ENCODE data around the gene RAD51B.

Gene RAD51B

DNA sequence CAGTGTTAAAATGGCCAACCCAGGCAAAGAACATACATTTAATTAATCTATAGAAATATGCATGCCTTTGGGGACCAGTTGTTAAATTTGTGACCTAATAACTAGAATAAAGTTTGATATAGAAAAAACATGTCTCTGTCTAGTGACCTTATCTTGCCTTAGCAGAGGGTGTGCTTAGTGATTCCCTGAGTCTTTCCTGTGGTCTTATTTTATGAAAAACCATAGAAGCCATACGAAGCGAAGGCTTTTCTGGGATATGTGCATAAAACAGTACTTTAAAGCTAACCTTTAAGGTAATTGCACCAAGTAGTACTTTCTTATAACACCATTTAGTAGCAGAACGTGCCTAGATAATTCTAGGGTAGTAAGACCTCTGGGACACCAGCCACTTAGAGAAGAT, 593.9 kb downstream of the RAD51B start:
- Histone ChIP-seq H3K9ac (ENCODE audit: insufficient read length, low read depth) (no peak overlapping the region), H3K4me3 (ENCODE audit: insufficient read length, low read depth) (no peak overlapping the region), H3K4me1 (ENCODE audit: insufficient read depth, insufficient read length) (no peaks in the 10 kb centered on the region), H3K36me3 (ENCODE audit: insufficient read depth, insufficient read length, low read length) (no peaks in the 10 kb centered on the region), H3K9me3 (ENCODE audit: insufficient read depth, low read length) (no peaks in the 10 kb centered on the region), H3K27me3 (ENCODE audit: insufficient read depth, insufficient read length) (no peaks in the 10 kb centered on the region)
- DNase-seq (ENCODE audit: low read depth, low spot score), result no peak
- TF ChIP-seq ZNF274 (IDR thresholded peaks at IDR 0.05; ENCODE audit: low read depth, low read length), result no peak
- no peak for TF ChIP-seq SUZ12 (IDR thresholded peaks at IDR 0.05; ENCODE audit: extremely low read depth, insufficient read depth, insufficient read length)
- no peak for TF ChIP-seq YY1 (IDR thresholded peaks at IDR 0.05; ENCODE audit: insufficient read depth, insufficient read length)

GRCh38 chr14:68414121-68414520, 594.5 kb downstream of the RAD51B start:
- no peak for DNase-seq (ENCODE audit: low read depth, low spot score)
- Histone ChIP-seq H3K4me1 (ENCODE audit: insufficient read depth, insufficient read length) (no peaks in the 10 kb centered on the region), H3K9ac (ENCODE audit: insufficient read length, low read depth) (no peak overlapping the region), H3K9me3 (ENCODE audit: insufficient read depth, low read length) (no peaks in the 10 kb centered on the region), H3K27me3 (ENCODE audit: insufficient read depth, insufficient read length) (no peaks in the 10 kb centered on the region), H3K4me3 (ENCODE audit: insufficient read length, low read depth) (no peak overlapping the region), H3K36me3 (ENCODE audit: insufficient read depth, insufficient read length, low read length) (no peaks in the 10 kb centered on the region)
- TF ChIP-seq ZNF274 (IDR thresholded peaks at IDR 0.05; ENCODE audit: low read depth, low read length), result no peak
- TF ChIP-seq SUZ12 (IDR thresholded peaks at IDR 0.05; ENCODE audit: extremely low read depth, insufficient read depth, insufficient read length), result no peak
- TF ChIP-seq YY1 (IDR thresholded peaks at IDR 0.05; ENCODE audit: insufficient read depth, insufficient read length), result no peak

DNA sequence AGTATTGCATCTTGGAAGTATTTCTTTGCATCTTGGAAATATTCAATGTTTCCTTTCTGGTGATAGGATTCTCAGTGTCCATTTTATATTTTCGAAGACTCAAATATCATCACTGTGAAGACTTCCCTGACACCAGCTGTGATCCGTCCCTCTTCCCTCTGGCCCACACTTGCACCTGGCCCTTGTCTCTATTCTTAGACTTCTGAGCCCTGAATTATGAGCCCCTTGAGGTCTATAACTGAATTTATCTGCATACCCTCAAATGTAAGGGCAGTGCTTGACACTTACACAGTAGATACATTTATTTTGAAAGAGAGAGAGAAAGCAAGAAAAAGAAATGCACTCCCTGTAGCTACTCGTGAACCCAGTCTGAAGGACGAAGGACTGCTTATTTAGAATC, 596.6 kb downstream of the RAD51B start:
- Histone ChIP-seq H3K36me3 (ENCODE audit: insufficient read depth, insufficient read length, low read length) (no peaks in the 10 kb centered on the region), H3K27me3 (ENCODE audit: insufficient read depth, insufficient read length) (no peaks in the 10 kb centered on the region), H3K9me3 (ENCODE audit: insufficient read depth, low read length) (no peaks in the 10 kb centered on the region), H3K4me1 (ENCODE audit: insufficient read depth, insufficient read length) (no peaks in the 10 kb centered on the region), H3K4me3 (ENCODE audit: insufficient read length, low read depth) (no peak overlapping the region), H3K9ac (ENCODE audit: insufficient read length, low read depth) (no peak overlapping the region)
- DNase-seq (ENCODE audit: low read depth, low spot score), result no peak
- TF ChIP-seq SUZ12 (IDR thresholded peaks at IDR 0.05; ENCODE audit: extremely low read depth, insufficient read depth, insufficient read length), result no peak
- TF ChIP-seq ZNF274 (IDR thresholded peaks at IDR 0.05; ENCODE audit: low read depth, low read length), result no peak
- TF ChIP-seq YY1 (IDR thresholded peaks at IDR 0.05; ENCODE audit: insufficient read depth, insufficient read length), result no peak

GRCh38 chr14:68417009-68417650, 597.6 kb downstream of the RAD51B start:
- Histone ChIP-seq H3K4me3 (ENCODE audit: insufficient read length, low read depth) (no peak overlapping the region), H3K9ac (ENCODE audit: insufficient read length, low read depth) (no peak overlapping the region), H3K36me3 (ENCODE audit: insufficient read depth, insufficient read length, low read length) (no peaks in the 10 kb centered on the region), H3K4me1 (ENCODE audit: insufficient read depth, insufficient read length) (no peaks in the 10 kb centered on the region), H3K9me3 (ENCODE audit: insufficient read depth, low read length) (no peaks in the 10 kb centered on the region), H3K27me3 (ENCODE audit: insufficient read depth, insufficient read length) (no peaks in the 10 kb centered on the region)
- no peak for DNase-seq (ENCODE audit: low read depth, low spot score)
- TF ChIP-seq YY1 (IDR thresholded peaks at IDR 0.05; ENCODE audit: insufficient read depth, insufficient read length) (no peak), ZNF274 (IDR thresholded peaks at IDR 0.05; ENCODE audit: low read depth, low read length) (no peak), SUZ12 (IDR thresholded peaks at IDR 0.05; ENCODE audit: extremely low read depth, insufficient read depth, insufficient read length) (no peak)

- DNase-seq (ENCODE audit: low read depth, low spot score), result no peak
- no peak overlapping the region for H3K9ac ChIP-seq (ENCODE audit: insufficient read length, low read depth)
- no peaks in the 10 kb centered on the region for H3K36me3 ChIP-seq (ENCODE audit: insufficient read depth, insufficient read length, low read length)
- H3K9me3 ChIP-seq (ENCODE audit: insufficient read depth, low read length), result no peaks in the 10 kb centered on the region
- TF ChIP-seq SUZ12 (IDR thresholded peaks at IDR 0.05; ENCODE audit: extremely low read depth, insufficient read depth, insufficient read length) (no peak), ZNF274 (IDR thresholded peaks at IDR 0.05; ENCODE audit: low read depth, low read length) (no peak), YY1 (IDR thresholded peaks at IDR 0.05; ENCODE audit: insufficient read depth, insufficient read length) (no peak)
- H3K4me1 ChIP-seq (ENCODE audit: insufficient read depth, insufficient read length), result no peaks in the 10 kb centered on the region
- no peak overlapping the region for H3K4me3 ChIP-seq (ENCODE audit: insufficient read length, low read depth)
- H3K27me3 ChIP-seq (ENCODE audit: insufficient read depth, insufficient read length), result no peaks in the 10 kb centered on the region
These were observed 598.9 kb downstream of the RAD51B start for GRCh38 chr14:68418174-68419118.

DNA sequence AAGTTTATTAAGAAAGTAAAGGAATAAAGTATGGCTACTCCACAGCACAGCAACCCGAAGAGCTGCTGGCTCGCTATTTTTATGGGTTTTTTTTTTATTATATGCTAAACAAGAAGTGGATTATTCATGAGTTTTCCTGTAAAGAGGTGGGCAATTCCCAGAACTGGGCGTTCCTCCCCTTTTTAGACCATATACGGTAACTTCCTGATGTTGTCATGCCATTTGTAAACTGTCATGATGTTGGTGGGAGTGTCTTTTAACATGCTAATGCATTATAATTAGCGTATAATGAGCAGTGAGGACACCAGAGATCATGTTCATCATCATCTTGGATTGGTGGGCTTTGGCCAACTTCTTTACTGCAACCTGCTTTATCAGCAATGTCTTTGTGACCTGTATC, 600.8 kb downstream of the RAD51B start:
- no peak overlapping the region for H3K4me3 ChIP-seq (ENCODE audit: insufficient read length, low read depth)

DNA sequence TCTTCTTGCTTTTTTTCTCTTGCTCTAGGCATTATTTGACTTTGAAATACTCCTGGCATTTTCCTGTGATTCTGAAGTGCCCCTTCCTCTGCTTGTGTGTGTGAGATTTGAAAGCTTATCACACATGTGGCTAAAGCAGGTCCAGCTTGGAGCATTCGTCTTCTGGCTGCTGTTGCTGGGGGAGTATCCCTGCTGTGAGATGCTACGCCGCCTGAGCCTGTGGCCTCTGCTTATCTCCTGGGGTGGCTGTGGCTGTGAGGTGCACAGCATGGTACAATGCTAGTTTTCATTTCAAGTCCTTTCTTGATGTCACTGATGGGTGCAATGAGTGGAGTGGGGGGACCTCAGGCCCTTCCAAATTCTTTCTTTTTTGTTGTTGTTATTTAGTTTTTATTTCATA, 601.5 kb downstream of the RAD51B start:
- no peaks in the 10 kb centered on the region for H3K4me1 ChIP-seq (ENCODE audit: insufficient read depth, insufficient read length)
- no peak overlapping the region for H3K4me3 ChIP-seq (ENCODE audit: insufficient read length, low read depth)
- H3K9ac ChIP-seq (ENCODE audit: insufficient read length, low read depth), result no peak overlapping the region
- TF ChIP-seq SUZ12 (IDR thresholded peaks at IDR 0.05; ENCODE audit: extremely low read depth, insufficient read depth, insufficient read length), result no peak
- TF ChIP-seq YY1 (IDR thresholded peaks at IDR 0.05; ENCODE audit: insufficient read depth, insufficient read length), result no peak
- TF ChIP-seq ZNF274 (IDR thresholded peaks at IDR 0.05; ENCODE audit: low read depth, low read length), result no peak
- H3K9me3 ChIP-seq (ENCODE audit: insufficient read depth, low read length), result peaks cover 8% of the 10 kb centered on the region; the same call in 1 of the 2 replicates
- no peaks in the 10 kb centered on the region for H3K36me3 ChIP-seq (ENCODE audit: insufficient read depth, insufficient read length, low read length)
- DNase-seq (ENCODE audit: low read depth, low spot score), result no peak
- no peaks in the 10 kb centered on the region for H3K27me3 ChIP-seq (ENCODE audit: insufficient read depth, insufficient read length)

More for the DNA sequence above, 600.8 kb downstream of the RAD51B start:
- H3K9ac ChIP-seq (ENCODE audit: insufficient read length, low read depth), result no peak overlapping the region
- no peak for DNase-seq (ENCODE audit: low read depth, low spot score)
- H3K4me1 ChIP-seq (ENCODE audit: insufficient read depth, insufficient read length), result no peaks in the 10 kb centered on the region
- H3K9me3 ChIP-seq (ENCODE audit: insufficient read depth, low read length), result peaks cover 8% of the 10 kb centered on the region; the same call in 1 of the 2 replicates
- H3K36me3 ChIP-seq (ENCODE audit: insufficient read depth, insufficient read length, low read length), result no peaks in the 10 kb centered on the region
- H3K27me3 ChIP-seq (ENCODE audit: insufficient read depth, insufficient read length), result no peaks in the 10 kb centered on the region
- no peak for TF ChIP-seq ZNF274 (IDR thresholded peaks at IDR 0.05; ENCODE audit: low read depth, low read length)
- no peak for TF ChIP-seq YY1 (IDR thresholded peaks at IDR 0.05; ENCODE audit: insufficient read depth, insufficient read length)
